Measurements from ENCODE around the gene TNFSF15.
A peak's percentile ranks its signal among the peaks of the same experiment; 100 is the strongest.
"Not testable (repeated sequence)": the region's sequence is repeated elsewhere in the genome, so short reads cannot be mapped to it uniquely, and the experiment has no call there.

Gene TNFSF15

DNA sequence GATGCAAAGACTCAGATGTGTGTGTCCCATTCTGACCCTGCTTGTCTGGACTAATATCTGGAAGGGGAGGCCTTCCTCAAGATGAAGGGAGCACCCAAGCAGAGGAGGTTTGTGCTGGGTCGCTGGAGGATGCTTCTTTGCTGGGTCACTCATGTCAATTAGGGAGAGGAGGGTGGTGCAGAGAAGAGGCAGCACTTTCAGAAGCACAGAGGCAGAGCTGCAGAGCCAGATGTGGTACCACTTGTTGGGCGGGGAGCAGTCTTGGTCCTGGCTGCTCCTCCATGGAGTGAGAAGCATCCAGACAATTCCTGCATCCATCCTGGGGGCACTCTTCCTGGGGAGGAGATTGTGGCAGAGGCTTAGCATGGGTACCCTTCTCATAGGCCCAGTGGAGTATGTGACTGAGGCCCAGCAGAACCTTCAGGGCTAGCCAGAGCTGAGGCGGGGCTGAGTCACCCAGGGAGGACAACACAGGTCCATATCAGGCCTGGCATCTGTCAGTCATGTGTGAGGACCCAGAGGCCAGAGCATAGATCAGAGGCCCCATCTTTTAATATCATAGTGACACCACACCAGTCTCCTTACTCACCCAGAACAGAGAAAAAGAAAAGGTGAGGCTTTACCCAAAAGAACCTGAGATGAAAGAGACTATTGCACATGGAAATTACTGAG lies 59.8 kb downstream of the TNFSF15 start:
- no peak for DNase-seq

DNA sequence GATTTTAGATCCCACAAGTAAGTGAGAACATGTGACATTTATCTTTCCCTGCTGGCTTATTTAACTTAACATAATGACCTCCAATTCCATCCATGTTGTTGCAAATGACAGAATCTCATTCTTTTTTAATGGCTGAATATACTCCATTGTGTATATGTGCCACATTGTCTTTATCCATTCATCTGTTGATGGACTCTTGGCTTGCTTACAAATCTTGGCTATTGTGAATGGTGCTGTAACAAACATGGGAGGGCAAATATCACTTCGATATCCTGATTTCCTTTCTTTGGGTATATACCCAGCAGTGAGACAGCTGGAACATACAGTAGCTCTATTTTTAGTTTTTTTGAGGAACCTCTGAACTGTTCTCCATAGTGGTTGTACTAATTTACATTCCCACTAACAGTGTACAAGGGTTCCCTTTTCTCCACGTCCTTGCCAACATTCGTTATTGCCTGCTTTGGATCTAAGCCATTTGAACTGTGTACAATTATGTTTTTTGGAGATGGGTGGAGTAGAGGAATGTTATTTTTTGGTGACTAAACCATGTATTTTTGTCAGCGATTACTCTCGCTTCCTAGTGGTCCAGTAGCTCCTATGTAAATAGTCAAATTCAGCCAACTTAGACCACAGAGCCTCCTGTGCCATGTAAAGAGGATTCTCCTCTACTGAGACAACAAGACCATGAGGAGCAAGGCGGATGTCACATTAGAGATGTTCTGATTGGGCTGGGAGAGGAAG lies 60.6 kb downstream of the TNFSF15 start:
- no peak for DNase-seq

DNA sequence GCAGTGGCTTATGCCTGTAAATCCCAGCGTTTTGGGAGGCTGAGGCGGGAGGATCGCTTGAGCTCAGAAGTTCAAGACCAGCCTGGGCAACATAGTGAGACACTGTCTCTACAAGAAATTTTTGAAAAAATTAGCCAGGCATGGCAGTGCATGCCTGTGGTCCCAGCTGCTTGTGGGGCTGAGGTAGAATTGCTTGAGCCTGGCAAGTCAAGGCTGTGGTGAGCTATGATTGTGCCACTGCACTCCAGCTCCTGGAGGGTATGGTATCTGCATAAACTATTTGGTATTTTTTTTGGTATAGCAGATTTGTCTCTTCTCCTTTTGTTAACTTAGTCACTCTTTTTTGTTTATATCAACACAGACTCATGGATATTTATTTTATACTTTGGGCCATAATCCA lies 62.4 kb downstream of the TNFSF15 start:
- DNase-seq, result no peak

DNA sequence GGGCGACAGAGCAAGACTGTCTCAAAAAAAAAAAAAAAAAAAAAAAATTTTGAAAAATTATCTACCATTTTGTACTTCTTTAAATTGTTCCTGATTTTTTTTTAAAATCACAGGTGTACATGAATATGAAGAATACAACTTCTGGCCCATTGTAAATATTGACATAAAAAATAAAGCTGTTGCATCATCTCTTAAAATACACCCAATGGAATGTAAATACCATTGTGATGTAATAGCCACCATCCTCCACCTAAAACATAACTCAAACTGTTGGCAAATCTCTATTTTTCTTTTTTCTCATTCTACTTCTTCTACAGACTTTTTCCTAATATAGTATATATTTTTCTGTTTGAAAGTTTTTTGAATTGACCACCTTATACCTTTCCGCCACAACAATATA lies 62.9 kb downstream of the TNFSF15 start:
- no peak for DNase-seq

DNA sequence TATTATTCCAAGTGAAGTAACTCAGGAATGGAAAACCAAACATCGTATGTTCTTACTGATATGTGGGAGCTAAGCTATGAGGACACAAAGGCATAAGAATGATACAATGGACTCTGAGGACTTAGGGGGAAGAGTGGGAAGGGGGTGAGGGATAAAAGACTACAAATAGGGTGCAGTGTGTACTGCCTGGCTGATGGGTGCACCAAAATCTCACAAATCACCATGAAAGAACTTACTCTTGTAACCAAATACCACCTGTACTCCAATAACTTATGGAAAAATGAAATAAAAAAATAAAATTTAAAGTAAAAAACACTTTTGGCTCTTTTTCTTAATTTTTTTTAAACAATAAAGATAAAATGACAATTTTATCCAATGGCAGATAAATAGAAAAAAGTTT lies 64.3 kb downstream of the TNFSF15 start:
- not testable (repeated sequence) for DNase-seq

DNA sequence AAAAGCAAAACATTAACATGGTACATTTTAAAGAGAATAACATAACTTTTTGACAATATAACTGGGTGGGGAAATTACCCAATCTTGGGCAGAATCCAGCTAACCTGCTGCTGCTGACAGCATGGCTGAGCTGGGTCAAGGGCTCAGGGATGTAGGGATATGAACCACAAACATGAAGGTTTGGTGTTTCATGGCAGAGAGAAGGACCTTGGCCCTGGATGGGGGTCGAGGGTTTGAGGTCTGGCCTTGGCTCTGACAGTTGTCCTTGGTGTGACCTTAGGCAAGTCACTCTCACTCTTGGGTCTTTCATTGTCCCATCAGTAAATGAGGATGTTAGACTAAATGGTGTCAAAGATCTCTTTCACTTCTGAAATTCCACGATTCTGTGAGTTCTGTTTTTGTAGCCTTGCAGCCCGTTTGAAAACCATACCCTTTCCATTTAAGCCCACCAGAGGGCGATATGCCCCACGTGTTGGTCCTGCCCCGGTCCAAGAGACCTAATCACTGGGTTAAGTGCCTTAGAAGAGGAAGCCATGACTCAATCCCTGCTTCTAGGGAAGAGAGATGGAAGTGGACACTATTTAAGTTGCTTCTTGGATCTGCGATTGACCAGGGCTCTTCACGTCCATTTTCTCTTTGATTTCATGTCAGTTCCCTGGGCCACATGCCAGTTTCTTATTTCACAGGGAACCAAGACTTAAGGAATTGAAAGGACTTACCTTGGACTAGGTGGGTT lies 67.1 kb downstream of the TNFSF15 start:
- peak; percentile 80 for DNase-seq

DNA sequence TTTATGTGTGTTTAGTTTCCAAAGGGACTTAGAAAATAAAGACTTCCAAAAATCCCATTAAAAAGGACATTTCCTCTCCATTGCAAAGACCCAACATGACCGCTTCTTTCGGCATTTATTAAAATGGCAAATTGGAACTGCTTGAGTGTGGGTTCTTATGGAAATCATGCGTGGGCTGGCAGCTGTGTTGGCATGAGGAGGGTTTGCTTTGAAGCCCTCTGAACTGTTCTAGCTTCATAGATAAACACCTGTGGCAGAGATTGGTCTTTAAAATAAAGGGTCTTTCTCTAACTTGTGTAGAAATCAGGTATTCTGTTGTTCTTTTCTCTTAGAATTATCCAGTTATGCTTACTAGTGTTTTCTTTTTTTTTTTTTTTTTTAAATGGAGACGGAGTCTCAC lies 68.0 kb downstream of the TNFSF15 start:
- DNase-seq, result no peak

DNA sequence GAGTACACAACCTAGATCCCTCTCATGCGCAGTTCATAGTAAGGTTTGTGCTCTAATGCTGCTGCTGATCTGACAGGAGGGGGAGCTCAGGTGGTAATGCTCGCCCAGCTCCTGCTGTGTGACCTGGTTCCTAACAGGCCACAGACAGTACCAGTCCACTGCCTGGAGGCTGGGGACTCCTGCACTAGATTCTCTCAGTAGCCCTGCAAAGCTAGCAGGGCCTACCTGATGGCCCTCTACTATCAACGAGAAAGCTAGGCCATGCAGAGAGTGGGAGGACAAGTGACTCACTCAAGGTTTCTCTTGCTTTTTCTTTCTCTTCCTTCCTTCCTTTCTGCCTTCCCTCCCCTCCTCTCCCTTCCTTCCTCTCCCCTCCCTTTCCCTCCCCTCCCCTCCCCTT lies 68.7 kb downstream of the TNFSF15 start:
- DNase-seq, result no peak

DNA sequence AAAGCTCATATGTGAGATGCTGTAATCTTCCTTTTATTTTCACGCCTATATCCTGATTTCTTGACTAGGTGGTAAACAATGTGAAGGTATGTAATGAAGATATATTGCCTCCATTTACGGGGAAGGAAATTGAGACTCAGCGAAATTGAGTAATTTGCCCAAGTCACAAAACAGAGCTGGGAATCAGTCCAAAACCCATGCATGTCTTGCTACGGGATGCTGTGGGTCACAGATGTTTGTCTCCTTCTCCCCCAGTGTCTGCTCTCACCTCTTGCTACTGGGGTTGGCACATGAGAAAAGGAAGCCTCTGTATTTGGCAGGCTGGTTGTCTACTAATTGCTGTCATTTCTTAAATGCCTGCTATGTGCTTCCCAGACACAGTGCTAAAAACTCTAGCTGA lies 70.1 kb downstream of the TNFSF15 start:
- DNase-seq, result no peak

DNA sequence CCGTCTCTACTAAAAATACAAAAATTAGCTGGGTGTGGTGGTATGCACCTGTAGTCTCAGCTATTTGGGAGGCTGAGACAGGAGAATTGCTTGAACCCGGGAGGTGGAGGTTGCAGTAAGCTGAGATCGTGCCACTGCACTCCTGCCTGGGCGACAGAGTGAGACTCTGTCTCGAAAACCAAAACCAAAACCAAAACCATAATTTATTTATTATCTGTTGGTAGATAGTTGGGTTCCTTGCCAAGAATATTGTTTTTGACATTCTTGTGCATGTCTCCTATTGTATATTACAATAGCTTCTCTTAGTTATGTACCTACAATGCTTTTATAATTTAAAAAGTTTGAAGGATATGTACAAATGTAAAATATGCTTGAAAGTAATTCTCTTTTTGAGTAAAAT lies 70.7 kb downstream of the TNFSF15 start:
- DNase-seq, result not testable (repeated sequence)

All from CD4-positive, alpha-beta T cell treated with Interleukin-15 for 1 hour (primary cell).